T1000 (cell line): ENCODE results near the gene NEDD8.
"Not testable (repeated sequence)": the region's sequence is repeated elsewhere in the genome, so short reads cannot be mapped to it uniquely, and the experiment has no call there.

Experiments used
- DNase-seq: peaks from one replicate; lab custom pipeline; 2025; ENCODE audit warnings: mixed read lengths; lab: John Stamatoyannopoulos, UW

Gene NEDD8

DNA sequence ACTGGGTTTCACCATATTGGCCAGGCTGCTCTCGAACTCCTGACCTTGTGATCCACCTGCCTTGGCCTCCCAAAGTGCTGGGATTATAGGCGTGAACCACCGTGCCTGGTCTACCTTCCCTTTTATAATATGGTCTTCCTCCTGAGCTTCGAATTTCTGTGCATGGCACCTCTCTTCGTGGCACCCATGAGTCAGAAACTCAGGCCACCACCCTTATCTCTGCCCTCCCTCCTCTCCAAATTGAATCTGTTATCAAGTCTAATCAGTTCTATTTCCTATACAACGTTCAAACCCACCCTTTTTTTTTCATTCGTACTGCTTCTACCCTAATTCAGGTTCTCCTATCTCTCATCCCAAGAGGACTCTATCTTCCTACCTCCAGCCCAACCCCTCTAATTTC, 15.3 kb upstream of the NEDD8 start:
- DNase-seq = no peak

- no peak for DNase-seq
Measured at GRCh38 chr14:24246765-24247212, 14.6 kb upstream of the NEDD8 start.

DNA sequence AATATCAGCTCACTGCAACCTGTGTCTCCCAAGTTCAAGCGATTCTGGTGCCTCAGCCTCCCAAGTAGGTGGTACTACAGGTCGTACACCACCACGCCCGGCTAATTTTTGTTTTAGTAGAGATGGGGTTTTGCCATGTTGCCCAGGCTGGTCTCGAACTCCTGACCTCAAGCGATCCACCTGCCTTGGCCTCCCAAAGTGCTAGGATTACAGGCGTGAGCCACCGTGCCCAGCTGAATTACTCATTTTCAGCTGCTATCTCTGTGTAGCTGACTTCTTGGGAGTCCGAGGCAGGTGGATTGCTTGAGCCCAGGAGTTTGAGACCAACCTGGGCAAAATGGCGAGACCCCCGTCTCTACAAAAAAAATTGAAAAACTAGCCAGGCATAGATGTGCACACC, 13.2 kb upstream of the NEDD8 start:
- not testable (repeated sequence) for DNase-seq

DNA sequence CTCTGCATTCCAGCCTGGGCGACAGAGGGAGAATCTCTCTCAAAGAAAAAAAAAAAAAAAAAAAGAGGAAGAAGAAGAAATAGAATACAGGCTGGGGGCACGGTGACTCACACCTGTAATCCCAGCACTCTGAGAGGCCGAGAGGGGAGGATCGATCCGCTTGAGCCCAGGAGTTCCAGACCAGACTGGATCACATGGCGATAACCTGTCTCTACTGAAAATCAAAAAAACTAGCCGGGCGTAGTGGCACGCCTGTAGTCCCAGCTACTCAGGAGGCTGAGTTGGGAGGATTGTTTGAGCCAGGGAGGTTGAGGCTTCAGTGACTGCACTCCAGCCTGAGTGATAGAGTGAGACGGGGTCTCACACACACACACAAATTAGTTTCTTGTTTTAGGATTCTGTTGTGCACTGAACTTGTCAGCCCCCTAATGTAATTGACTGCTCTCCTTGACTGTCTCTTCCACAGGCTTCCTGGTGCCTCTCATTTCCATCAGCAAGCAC, 11.2 kb upstream of the NEDD8 start:
- DNase-seq = no peak

GRCh38 chr14:24241829-24242443, 9.8 kb upstream of the NEDD8 start:
- peak; percentile 93 for DNase-seq

- no peak for DNase-seq
Measured at GRCh38 chr14:24240110-24240918, 8.1 kb upstream of the NEDD8 start.

DNA sequence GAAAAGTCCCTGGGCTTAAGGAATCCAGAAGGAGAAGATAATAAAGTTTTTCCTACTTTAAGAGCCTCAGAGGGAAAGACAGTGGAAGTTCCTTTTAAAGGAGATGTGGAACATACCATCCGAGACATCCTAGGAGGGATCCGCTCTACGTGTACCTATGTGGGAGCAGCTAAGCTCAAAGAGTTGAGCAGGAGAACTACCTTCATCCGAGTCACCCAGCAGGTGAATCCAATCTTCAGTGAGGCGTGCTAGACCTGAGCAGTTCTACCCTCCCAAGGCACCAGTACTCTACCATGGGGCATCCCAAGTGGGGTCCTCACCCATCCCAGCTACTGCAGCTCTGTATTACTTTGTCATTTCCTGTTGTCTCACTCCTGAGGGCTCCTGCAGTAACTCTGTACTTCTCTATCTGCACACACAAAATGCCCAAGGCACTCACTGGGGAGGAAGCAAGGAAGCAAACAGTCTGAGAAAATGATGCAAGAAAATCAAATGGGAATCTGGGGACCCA, 6.4 kb upstream of the NEDD8 start:
- no peak for DNase-seq

DNA sequence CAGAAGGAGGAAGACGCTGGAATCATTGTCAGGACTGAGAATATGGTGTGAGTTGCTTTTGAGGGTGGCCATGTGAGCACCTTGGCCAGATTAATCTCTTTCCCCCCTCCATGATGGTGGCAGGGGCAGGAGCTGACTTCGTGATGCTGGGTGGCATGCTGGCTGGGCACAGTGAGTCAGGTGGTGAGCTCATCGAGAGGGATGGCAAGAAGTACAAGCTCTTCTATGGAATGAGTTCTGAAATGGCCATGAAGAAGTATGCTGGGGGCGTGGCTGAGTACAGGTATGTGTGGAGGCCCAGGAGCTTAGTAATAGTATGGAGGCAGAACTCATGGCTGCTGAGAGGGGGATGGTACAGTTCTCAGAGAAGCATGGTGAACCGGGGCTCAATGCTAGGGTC, 6.0 kb upstream of the NEDD8 start:
- no peak for DNase-seq

GRCh38 chr14:24237463-24237955, 5.3 kb upstream of the NEDD8 start:
- no peak for DNase-seq

DNA sequence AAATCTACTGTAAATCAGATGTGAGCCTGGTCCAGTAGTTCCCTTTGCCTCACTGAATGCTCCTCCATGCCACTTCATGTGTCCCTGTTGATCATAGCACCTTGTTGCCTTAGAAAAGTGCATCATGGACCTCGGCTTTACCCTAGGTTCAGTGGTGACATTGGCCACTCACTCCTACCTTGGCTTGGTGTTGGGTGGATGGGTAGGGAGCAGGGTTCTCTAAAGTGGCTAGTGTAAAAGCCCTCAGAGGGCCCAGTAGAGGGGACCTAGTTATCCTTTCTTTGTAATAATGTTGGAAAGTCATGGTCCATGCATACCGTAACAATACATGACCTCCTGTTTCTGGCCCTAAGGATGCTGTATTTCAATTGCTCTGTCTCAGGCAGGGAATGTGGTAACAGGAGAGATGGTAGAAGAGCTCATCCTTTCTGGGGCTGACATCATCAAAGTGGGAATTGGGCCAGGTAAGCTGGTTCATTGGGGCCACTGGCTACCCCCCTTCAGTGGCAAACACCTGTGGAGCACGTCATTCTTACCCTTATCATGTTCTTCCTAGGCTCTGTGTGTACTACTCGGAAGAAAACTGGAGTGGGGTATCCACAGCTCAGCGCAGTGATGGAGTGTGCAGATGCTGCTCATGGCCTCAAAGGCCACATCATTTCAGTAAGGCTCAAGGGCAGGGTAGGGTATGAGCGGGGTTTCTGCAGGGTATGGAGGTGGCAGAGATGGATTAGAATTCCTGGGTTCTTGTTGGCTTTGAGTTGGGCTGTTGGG, 4.7 kb upstream of the NEDD8 start:
- DNase-seq = no peak

- no peak for DNase-seq
Measured at GRCh38 chr14:24235804-24236688, 3.9 kb upstream of the NEDD8 start.

GRCh38 chr14:24234095-24235005, 2.2 kb upstream of the NEDD8 start:
- no peak for DNase-seq

- DNase-seq = no peak
Measured at GRCh38 chr14:24233538-24233866, 1.3 kb upstream of the NEDD8 start.

- no peak for DNase-seq
Measured at GRCh38 chr14:24232645-24233537, 724 bp upstream of the NEDD8 start, which contains the start of gene GMPR2. Gene GMPR2 (plus strand): TSS chr14:24232929. CDS start chr14:24233254, 325 bp downstream.

- no peak for DNase-seq
Measured at GRCh38 chr14:24231263-24232120, 675 bp downstream of the NEDD8 start.

DNA sequence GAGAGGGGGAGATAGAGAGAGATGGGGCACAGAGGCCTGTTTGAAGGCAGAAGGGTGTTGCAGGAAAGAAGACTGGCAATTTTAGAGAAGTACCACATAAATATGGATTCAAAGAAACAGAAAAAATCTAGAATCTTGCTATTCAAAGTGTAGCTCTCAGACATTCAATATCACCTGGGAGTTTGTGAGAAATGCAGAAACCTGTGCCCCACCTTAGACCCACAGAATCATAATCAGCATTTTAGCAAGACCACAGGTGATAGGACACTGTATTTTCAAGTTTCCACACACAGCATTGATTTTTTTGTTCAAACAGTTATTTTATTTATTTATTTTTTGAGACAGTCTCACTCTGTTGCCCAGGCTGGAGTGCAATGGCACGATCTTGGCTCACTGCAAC, 3.3 kb downstream of the NEDD8 start:
- no peak for DNase-seq

DNA sequence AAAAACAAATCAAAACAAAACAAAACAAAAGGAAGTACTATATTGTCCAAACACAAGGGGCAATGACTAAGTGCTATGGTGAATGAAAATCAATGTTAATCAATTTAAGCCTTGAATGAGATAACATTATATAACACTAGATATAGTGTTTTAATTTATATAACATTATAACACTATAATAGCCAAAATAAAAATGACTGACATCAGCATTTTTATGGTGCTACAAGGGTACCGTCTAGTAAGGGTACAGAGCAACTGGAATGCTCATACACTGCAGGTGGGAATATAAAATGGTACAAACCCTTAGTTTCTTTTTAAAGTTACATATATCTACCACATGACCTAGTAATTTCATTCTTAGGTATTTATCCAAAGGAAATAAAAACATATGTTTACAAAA, 5.7 kb downstream of the NEDD8 start:
- DNase-seq = no peak

GRCh38 chr14:24224618-24225071, 7.5 kb downstream of the NEDD8 start:
- no peak for DNase-seq
